Hematopoietic multipotent progenitor cell treated with erythropoietin and hydrocortisone succinate and interleukin-3 and kit ligand, for 15 days (in vitro differentiated cells): Measurements from ENCODE around the gene REEP3.

Experiments
- DNase-seq: peaks from one replicate; pipeline ENCODE4 v3.0.0-alpha.2; 2015; ENCODE audit warnings: low spot score

REEP3 gene

GRCh38 chr10:63506554-63506953, 14.6 kb upstream of the REEP3 start:
- no peak for DNase-seq

DNA sequence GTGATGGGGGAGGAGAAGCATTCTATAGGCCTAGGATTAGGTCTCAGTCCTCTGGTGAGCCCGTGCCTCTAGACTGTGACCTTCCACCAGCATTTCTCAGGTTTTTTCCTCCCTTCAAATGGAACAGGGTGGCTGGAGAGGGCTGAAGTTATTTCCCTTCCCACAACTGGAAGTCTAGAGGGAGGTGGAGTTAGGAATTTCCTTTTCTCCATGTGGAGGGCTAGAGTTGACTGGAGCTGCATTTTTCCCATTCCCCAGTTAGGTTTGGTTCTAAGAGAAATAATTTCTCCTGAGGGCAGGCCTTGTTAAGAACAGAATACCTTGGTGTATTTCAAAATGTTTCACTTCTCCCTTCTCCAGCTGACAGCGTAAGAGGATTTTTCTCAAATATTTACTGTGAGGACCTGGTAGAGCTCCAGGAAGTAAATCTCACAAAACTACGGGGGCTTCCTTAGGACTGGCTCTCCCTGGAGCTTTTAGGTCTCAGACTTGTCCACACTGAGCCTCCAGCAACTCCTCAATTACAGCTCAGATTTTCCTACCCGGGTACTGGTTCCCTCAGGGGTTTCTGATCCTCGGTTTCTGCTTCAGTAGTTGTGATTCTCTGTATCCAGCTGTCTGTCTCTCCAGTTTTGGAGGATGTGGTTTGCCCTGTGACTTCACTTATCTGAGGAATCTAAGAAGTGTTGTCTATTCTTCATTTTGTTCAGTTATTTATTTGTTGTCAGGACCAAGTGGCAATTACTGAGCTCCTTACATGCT, 6.0 kb upstream of the REEP3 start:
- DNase-seq: no peak

DNA sequence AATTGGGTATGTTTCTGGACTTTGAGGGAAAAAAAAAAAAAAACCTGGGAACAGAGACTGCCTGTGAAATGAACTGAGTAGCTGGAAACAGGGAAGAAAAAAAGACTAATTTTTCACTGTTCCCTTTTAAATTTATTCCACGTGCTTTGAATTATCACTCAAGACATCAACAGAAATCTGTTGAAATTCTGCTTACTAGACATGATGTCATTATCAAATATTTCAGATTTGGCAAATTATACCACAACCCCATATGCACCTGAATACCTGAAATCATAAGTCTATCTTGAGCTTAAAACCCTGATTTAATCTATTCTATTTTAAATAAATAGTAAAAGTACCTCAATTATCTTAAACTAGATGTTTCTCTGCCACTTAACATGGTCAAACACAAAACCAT, 5.0 kb upstream of the REEP3 start:
- no peak for DNase-seq

DNA sequence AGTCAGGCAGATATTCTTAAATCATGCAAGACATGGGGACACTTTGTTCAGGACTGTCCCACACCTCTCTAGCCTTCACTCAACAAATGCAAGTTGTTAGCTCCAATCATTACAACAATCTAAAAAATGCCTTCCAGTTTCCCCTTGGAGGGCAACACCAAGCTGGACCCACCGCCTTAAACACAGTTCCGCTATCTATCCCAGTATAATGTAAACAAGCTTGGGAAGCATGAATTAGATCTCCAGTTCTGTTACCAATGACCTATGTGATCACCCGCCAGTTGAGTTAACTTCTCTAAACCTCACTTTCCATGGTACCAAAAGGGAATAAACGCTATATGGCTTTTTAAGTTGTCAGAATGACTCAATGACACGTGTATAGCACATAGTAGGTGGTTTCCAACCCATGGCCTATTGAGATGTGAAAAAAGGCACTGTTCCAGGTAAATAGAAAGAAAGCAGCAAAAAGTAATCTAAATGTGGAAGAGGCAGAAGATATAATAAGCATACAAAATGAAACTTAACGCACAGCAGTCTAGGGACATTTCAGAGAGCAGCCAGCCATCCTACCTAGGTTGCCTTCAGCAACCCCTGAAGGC, 2.4 kb upstream of the REEP3 start:
- DNase-seq: no peak

DNA sequence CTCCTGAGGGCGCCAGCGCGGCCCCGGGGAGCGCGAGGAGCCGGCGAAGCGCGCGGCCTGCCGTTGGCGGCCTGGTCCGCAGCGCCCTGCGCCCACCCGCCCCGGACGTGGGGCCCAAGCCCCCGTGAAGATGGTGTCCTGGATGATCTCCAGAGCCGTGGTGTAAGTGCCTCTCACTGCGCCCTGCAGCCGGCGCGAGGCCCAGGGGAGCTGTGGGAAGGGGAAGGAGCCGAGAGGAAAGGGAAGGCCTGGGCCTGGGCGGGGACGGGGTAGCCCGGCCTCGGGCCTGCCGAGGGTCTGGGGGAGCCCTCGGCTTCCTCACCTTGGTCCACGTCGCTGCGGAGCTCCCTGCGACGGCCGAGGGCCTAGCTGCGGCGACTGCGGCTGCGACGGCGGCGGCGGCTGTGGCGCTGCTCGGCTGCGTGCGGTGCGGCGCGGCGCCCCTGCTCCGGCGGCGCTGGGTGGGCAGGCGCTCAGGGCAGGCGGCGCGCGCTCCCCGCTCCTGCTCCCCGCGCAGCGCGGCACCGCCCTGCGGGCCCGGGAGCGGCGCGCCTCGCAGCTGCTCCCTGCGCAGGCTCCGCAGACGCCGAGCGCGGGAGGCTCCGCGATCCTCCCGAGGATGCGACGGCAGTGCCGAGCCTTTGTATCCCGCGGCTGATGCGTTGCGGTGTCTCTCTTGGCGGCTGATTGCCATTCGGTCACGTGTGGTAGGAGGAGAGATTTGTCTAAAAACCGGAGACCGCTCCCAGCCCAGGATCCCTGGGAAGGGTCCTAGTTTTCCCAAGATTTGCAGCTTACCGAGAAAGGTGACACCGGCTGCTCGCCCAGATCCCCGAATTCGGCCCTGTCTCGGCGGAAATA, 445 bp downstream of the REEP3 start:
- DNase-seq: peak; percentile 68

GRCh38 chr10:63522277-63522687, 1.1 kb downstream of the REEP3 start:
- DNase-seq: peak; percentile 14

DNA sequence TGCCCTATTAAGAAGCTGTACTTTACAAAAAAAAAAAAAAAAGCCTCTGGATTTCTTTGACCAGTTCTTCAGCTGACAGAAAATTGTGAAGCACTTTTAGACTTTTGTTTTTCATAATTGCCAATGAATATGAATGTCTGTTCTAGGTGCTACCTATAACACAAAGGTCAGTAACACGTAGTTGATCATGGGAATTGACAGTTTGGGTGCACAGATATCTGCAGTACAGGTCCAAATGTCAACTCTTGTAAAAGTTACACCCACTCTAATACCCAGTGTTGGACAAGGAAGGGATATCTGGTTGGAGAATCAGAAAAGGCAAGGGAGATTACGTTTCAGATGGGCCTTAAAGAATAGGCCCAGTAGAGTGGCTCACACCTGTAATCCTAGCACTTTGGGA, 1.8 kb downstream of the REEP3 start:
- no peak for DNase-seq

GRCh38 chr10:63525021-63525420, 3.8 kb downstream of the REEP3 start:
- DNase-seq: no peak

DNA sequence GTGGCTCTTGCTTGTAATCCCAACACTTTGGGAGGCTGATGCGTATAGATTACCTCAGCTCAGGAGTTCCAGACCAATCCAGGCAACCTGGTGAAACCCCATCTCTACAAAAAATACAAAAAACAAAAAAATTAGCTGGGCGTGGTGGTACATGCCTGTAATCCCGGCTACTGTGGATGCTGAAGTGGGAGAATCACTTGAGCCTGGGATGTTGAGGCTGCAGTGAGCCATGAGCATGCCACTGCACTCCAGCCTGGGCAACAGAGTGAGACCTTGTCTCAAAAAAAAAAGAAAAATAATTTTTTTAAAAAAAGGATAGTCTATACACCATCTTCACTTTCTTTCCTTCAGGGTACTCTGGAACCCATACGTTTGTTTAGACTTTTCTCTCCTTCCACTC, 6.2 kb downstream of the REEP3 start:
- no peak for DNase-seq

- no peak for DNase-seq
These were observed 7.0 kb downstream of the REEP3 start for GRCh38 chr10:63528084-63528744.

- no peak for DNase-seq
These were observed 9.2 kb downstream of the REEP3 start for GRCh38 chr10:63530409-63530808.

DNA sequence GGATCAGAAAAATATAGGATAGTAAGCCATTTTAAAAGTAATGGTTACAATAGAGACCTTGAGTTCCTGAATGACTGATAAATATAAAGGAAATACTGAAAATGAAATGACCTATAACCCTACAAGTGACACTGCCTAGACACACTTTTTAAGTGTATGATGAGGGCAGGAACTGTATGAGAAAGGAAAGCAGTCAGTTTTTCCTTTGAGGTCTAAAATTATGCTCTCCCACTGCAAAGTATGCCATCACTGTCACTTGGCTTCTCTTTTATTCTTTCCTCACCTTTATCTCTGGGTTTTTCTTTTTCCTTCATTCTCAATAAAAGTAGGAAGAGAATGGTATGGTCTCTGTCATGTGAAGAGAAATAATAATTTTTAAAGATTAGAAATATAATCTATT, 13.5 kb downstream of the REEP3 start:
- no peak for DNase-seq

DNA sequence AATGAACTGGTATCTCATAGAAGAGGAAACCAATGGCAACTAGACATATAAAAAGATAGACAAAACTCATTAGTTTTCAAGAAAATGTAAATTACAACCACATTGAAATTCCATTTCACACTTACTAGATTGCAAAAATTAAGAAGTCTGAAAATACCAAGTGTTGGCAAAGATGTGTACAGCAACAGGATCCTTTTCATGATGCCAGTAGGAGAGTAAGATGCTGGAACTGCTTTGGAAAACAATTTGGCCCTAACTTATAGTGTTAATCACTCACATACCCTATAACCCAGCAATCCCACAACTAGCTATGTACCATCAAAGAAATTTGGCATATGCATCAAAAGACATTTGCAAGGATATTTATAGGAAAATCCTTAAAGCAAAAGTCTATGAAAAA, 15.5 kb downstream of the REEP3 start:
- DNase-seq: no peak

- no peak for DNase-seq
These were observed 16.3 kb downstream of the REEP3 start for GRCh38 chr10:63537536-63537935.

- no peak for DNase-seq
These were observed 18.2 kb downstream of the REEP3 start for GRCh38 chr10:63539377-63539776.

DNA sequence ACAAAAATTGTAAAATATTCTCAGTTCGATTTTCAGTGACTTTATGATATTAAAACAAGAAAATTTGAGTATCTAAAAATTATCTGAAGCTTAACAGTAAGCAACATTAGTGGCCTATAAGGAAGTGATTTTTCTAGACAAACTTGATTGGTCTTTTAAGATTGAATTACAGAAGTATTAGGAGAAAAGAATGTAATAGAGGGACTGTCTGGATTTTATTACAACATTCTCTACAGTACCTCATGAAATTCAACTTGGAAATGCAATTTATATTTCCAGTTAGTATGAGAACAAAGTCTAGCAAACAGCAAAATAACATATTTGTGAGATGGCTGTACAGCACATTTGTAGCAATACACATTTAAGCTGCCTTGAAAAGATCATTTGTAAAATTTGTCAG, 18.8 kb downstream of the REEP3 start:
- DNase-seq: no peak

GRCh38 chr10:63542835-63543575, 21.8 kb downstream of the REEP3 start:
- no peak for DNase-seq

DNA sequence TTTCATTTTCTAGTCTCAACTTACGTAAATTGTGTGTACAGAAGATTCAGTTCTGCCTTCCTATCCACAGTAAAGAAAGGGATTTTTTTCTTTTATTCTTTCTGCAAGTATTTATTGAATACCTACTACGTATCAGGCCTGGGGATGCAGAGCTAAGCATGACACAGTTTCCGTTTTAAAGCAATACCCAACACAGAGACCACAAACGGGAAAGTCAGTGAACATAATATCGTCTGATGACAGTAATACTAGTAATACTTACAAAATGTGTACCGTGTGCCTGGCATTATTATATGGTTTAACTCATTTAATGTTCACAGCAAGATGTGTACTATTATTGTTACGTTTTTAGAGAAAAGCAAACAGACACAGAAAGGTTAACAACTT, 22.4 kb downstream of the REEP3 start:
- no peak for DNase-seq

- no peak for DNase-seq
These were observed 23.2 kb downstream of the REEP3 start for GRCh38 chr10:63544418-63544817.

- DNase-seq: no peak
These were observed 26.6 kb downstream of the REEP3 start for GRCh38 chr10:63547628-63548360.

GRCh38 chr10:63548860-63549259, 27.7 kb downstream of the REEP3 start:
- DNase-seq: no peak
